Activated effector memory CD4-positive, alpha-beta T cell treated with Interleukin-2 at 50 U/mL for 16 hours (primary cell): ENCODE data around the gene ALDH8A1.

Experiments
- DNase-seq: peaks from one replicate; pipeline ENCODE4 v3.0.0-alpha.2; 2020

Gene ALDH8A1

DNA sequence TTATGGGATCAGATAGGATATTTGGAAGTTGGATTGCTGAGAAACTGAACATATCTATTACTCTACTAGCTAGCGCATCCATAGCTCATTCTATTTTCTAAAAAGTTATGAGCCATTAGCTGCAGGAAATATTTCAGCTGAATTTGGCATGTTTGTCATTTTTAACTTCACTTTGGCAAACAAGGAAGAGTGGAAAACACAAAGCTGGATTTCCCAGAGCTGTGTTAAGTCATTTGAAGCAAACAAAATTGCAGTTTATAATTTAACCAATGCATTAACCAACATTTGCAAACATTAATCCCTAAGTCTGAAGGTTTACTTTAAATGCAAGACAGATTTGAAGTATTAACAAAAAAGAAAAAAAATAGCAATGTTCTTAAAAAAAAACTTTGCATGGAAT lies 1.2 kb downstream of the ALDH8A1 start:
- DNase-seq: no peak

DNA sequence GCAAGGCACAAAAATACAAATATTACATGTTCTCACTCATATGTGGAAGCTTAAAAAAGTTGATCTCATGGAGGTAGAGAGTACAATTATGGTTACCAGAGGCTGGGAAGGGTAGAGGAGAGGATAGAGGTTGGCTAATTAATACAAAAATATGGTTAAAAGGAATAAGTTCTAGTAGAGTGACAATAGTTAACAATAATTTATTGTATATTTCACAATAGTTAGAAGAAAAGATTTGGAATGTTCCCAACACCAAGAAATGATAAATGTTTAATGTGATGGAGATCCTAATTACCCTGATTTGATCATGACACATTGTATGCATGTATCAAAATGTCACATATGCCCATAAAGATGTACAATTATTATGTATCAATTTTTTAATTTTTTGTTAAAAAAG lies 1.8 kb downstream of the ALDH8A1 start:
- no peak for DNase-seq

DNA sequence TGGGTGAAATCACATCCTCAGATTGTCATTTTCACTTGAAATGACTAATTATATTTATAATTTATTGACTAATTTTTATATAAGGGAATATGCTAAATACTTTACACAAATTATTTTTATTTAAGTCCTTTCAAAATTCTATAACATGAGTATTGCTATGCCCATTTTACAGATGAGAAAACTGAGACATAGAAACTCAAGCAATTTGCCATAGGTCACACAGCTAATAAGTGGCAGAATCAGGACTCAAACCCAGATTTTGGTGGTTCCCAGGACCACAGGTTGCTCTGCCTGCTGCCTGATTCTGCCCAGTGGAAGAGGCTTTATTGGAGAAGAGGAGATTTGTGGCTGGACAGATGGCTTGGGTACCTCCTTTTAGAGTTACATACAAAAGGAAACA lies 4.9 kb downstream of the ALDH8A1 start:
- no peak for DNase-seq

DNA sequence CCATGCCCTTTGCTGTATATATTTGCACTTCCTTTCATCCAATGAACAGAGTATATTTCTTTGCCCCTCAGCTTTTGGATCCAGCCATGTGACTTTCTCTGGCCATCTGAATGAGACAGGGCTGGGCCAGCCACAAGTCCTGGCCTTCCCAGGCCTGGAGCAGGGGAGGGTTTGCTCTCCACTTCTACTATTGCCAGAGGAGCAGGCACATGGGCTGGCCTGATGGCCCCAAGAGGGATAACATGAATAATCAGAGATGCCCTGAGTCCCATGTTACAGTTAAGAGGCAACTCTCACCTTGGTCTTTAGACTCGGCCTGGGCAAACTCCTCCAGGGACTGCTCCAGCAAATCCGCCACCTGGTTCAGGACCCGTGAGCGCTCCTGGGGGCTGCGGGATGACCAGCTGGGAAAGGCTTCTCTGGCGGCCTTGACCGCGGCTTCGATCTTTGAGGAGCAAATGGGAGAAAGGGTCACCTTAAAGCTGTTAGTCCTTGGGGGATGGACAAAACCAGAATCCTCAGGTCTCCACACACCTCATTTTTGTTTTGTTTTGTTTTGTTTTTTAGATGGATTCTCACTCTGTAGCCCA lies 6.3 kb downstream of the ALDH8A1 start:
- DNase-seq: no peak

DNA sequence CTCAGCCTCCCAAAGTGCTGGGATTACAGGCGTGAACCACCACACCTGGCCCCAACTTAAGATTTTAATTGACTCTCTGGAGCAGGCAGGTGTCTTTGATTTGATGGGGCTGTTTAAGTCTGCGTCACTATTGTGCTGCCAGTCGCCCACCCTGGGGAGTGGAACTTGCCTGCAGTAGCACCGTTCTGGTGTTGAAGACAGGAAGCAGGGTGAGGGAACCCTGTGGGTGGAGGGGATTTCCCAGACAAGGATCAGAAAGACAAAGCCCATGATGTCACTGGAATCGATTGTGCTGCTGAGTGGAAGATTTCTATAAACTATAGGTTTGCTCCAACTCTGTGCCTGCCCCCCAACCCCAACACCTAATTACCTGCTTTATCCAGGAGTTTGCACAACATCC lies 11.0 kb downstream of the ALDH8A1 start:
- no peak for DNase-seq

DNA sequence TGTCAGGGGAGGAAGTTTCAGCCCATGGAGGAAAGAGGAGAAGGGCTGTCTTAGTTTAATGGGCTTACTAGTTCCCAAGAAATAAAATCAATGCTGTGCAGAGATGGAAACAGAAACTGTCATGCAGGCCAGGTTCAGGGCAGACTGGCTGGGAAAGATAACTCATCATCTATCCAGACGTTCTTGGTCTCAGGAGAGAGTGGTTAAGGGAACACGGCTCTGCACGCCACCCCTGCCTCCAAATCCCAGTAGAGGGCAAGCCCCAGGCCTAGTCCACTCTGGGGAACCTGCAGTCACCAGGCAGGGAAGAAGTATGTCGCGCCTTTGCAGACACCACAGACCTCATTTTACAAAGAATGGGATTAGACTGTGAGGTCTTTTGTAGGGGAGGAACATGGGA lies 12.5 kb downstream of the ALDH8A1 start:
- no peak for DNase-seq

DNA sequence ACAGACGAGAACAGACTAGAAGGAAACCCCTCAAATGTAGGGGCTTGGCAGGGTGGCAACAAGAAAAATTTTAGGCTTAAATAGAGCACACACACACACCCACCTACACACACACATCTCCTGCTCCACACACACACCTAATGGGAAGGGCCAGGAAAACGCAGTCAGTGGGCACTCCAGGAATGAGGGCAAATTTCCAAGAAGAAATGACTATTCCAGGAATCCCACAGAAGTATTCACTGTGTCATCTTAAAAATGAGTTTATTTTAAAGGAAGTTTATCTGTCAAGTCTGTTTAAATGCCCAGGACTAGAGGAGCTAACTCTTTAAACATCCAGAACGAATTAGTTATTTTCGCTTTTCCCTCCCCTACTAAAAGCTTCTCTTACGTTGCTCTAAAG lies 13.0 kb downstream of the ALDH8A1 start:
- DNase-seq: no peak

DNA sequence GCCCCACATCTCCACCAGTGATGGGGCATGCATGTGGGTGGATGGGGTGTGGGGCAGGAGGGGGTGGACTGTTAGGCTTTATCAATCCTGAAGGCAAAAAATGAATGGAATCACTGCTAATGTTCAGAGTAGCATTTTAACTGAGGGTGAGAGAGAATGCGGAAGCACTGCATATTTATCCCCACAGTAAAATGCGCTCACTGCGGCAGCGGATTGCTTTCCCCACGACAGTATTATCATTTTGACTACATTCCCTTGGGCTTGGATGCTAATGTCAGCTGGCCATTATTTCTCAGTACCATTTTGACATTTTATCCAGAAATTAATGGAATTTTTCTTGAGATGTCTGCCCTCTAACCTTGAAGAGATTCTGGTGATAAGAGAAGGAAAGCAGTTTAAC lies 13.4 kb downstream of the ALDH8A1 start:
- DNase-seq: no peak

DNA sequence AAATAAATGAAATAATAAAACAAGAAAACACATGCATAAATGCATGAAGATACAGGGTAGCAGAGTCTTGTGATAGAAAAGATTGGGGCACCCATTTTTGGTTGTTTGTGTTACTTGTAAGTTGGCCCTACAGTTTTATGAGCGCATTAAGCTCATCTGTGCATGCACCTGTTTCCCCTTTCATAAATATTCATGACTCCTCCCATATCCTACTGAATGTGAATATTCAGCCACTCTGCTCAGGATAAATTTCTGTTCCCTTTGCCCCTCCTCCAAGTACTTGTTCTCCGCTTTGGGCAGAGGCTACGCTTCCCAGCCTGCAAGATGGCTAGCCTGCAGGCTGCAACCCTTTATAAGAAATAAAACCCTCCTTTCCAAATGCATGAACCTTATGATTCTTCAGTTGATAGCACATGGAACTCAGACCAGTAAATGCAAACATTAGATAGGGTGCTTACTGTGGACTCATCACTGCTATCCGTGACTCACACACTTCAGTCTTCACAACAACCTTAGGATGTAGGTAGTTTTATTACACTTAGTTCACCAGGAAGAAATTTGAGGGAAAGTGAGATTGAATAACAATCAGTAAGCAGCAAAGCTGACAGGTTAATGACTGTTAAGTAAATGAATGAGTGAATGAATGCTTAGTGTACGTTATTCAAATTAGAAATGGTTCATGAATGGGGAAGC lies 15.0 kb downstream of the ALDH8A1 start:
- DNase-seq: no peak

DNA sequence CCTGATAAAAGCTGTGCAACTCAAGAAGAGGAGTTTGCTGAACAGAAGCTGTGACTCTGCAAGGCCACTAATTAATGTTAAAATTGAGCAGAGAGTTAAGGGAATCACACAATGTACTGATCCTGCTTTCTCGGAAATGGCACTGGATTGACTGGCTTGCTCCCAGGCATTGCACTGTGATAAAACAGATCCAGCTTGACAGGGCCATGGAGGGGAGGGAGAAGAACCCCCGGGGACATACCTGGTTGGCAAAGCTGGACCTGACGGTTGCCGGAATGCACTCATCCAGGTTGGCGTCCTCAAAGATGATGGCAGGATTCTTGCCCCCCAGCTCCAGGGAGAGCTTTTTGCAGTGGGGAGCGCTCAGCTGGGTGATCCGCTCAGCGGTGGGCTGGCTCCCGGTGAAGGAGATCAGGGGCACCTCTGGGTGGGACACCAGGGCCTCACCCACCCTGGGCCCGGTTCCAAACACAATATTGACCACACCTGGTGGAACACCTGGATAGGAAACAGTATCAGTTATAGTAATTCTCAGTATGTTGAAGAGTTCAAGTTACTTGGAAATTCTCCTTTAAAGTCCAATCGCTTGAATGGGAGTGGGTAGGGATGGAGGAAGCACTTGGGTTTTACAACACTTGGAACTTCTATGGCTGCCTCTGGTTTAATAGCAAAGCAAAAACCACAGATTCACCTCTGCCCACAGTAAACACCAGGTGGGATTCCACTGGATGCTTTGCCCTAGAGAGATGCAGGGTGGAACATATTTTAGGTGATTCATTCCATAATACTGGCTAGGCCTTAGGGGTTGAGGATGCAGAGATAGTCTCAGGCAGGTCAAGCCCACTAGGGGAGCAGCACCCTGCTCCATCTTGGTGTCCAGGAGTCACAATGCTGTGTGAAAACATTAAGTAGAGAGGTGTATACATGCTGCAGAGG lies 17.1 kb downstream of the ALDH8A1 start:
- DNase-seq: no peak

DNA sequence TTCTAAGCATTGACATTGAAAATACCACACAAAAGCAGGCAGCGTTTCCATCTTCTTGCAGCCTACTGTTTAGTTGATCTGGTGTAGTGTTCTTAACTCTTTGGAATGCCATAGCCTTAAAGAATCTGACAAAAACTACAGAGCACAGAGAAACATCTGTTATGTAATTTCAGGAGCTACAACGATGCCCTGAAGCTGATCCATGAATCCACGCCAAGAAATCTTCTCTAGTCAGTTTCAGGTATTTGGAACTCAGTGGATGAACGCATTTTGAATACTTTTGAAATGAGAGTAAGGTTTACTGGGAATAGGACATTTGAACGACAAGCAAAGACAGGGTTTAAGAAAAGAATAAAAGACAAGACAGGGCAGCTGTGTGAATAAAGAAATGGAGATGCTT lies 17.8 kb downstream of the ALDH8A1 start:
- no peak for DNase-seq

DNA sequence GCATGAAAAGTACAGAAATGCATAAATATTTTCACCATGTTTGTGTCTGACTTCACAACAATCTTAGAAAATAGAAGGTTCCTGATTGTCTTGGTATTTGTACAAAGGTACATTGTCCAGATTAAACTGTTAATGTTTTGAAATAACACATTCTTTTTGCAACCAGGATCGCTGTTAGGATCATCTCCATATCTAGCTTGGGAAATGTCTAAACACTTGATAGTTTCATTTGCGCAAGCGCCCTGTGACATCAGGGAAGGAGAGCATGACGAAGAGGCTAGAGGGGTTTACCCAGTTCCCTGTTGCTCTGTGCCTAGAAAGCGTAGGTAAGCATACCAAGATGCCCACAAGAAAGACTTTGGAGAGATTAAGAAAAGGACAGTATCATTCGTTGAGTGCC lies 19.4 kb downstream of the ALDH8A1 start:
- DNase-seq: no peak

DNA sequence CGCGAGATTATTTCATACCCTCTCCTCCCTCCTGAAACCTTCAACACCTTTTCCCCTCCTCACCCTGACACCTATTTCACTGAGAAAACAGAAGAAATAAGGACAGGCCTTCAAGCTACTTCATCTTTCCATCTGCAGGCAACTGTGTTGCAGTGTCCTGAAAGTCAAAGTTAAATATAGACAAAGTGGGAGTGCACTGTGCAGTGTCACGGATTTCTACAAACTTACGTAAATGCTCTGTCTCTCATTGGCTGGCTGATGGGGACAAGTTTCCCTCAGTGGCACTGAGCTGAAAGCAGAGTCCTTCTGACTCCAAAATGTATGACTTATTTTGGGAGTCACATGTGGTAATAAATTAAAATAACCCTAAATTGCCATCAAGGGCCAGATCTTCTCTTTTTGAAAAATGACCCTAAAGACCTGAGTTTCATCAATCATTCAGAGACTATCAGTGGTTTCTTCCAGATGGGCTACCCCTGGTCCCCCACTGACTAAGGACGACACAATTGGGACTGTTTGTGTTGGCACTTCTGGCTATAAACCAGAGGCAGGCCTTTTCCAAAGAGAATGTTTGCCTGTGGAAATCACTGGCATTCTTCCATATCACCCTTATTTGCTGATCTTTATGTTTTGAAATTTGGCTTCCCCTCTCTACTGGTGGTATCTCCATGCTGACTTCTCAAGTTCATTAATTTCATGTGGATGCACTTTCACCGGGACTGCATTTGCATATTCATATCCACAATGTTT lies 21.6 kb downstream of the ALDH8A1 start:
- DNase-seq: no peak

DNA sequence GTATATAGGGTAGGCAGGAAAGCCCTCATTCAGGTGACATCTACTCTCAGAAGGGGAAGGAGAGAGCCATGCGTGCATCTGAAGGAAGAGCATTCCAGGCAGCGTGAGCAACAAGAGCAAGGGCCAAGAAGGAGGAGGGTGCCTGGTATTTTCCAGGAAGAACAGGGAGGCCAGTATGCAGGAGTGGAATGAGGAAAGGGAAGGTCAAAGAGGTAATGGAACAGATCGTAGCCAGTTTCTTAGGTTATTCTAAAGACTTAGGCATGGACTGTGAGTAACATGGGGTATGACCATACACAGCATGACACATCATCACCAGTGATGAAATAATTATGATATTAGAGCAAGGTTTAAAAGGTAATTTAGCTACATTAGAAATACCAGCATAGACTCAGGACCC lies 24.1 kb downstream of the ALDH8A1 start:
- no peak for DNase-seq

DNA sequence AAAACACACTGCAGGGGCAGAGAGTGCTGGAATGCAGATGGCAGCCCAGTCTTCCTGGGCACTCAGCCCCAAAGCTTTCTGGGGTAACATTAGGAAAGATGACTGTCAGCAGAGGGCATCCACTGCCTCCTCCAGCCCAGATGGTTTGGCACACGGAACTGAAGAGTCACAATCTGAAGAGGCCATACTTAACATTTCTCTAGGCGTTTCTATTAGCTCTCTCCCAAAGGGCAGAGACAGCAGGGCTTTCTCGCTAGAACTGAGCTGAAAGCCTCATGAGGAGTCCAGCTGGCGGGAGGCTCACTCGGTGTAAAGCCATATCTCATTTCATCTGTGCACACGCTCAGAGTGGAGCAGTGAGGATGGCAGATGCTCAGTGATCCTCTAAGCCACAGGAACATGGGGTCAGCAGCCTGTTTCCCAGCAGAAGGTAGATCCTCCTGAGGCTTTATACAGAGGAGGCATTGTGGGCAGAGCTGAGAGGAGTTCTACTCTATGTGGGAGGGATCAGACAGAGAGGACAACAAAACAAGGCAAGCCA lies 28.1 kb downstream of the ALDH8A1 start:
- DNase-seq: no peak

DNA sequence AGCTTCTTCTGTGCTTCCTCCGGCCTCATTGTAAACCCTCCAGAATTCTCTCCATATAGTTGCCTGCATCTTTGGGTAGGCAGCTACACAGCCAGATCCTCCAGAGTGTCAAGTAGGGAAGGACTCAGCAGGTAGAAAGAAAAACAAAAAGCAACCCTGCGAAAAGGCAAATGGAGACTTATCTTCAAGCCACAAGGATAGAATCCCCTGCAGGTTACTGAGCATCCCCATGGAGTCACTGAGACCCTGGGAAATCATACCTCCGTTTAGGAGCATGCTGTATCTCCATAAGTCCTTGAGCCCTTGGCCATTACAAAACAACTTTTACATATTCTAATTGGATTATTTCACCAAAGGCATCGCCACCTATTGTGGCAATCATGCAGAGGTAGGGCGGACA lies 28.6 kb downstream of the ALDH8A1 start:
- no peak for DNase-seq

DNA sequence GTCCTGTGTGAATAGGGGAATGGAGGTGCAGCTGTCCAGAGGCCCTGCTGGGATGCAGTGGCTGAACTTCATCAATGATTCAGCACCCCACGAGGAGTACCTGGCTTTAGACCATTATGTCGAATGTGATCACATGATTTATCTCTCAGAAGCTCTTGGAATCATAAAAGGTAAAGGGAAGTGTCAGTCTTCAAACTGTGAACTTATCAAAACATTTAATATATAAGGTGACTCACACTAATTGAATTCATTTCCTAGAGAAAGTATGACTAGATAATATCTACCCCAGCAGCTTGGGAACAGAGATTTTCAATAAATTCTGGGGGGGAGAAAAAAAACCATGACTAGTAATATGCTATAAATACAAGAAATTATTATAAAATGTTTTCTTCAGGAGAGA lies 29.5 kb downstream of the ALDH8A1 start:
- DNase-seq: no peak

DNA sequence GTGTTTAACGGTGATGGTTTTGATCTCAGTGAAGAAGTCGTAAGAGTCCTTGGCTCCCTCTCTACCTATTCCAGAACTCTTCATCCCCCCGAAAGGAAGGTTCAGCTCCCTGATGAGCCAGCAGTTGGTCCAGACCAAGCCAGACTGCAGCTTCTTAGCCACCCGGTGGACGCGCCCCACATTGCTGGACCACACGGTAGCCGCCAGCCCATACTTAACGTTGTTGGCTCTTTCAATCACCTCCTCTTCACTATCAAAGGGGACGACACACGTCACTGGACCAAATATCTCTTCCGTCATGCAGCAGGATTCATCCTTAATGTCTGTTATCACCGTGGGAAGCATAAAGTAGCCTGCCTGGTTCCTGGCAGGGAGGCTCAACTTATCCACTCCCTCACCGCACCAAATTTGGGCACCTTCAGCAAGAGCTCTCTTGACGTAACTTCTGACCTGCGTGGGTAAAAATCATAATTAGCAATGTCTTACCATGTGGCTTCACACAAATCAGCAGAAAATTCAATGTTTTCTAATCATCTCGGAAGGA lies 31.4 kb downstream of the ALDH8A1 start:
- DNase-seq: no peak

DNA sequence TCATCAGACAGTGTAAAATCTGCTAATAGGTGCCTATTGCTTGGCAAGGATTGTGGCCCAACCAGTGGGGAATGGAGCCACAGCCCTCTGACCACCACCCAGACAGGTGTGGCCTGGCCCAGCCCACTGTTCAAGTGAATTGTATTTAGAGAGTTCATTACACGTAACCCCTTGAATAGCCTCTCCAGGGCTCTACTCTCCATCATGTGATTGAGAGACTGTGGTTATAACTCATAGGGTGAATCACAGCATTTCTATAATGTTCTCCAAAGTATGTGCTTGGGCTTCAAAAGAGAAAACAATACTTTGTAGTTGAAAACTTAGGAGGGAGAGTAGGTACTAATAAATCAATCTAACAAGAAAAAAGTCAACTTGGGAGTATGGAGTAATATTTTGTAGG lies 38.4 kb downstream of the ALDH8A1 start:
- no peak for DNase-seq

DNA sequence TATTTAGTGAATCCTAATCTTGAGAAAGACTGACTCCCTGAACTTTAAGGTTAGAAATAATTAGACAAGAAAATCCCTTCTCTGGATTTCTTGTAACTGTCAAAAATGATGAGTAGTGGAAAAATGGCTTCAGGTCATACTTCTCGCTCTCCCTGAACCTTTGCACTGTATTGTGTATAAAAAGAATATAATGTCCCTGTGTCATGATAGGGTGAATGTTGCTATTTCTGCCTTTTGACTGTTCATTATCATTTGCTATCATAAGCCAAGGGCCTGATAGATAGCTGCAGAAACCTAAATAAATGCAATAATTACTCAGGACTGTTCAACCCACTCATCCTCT lies 39.3 kb downstream of the ALDH8A1 start:
- no peak for DNase-seq

DNA sequence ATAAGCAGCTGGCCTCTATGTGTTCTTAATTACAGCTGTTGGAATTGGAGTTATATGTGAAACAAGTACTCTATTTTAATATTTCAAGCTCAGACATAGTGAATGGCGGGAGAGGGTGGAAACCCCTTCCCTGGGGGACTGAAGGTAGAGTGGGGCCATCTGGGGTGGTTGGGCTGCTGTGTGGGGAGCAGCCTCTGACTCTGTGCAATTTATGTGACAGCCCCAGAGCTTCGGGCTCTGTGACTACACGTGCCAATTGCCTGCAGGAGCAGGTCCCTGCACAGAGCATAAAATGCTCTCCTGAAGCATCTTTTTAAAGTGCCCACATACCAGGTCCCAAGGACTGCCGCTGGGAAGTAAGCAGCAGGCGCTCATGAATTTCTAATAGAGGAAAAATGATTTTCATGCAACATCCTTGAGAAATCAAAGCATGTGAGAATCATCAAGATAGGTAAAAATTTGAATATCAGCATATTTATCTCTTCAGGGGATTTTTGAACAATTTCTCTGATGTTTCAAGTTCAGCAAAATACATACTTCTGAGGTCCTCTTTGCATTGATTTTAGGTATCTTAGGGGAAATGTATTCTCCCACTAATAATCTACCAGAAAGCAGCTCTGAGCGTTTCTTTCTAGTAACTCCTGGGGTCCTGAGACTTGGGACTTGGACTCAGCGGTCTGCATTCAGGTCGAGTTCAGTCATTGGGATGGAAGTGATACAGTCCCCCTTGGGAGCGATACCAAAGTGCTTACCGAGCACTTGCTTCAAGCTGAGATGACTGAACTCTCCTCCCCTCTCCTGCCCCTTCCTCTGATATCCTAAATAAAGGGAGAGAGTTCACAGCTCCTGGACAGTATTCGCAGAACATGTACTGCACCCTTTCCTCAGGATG lies 40.0 kb downstream of the ALDH8A1 start:
- no peak for DNase-seq
